HG02588 (cell line): Measurements from ENCODE around the gene MS4A14.
"Not testable (repeated sequence)": the region's sequence is repeated elsewhere in the genome, so short reads cannot be mapped to it uniquely, and the experiment has no call there.

Experiments
- ATAC-seq: cut with Tn5 transposase; IDR thresholded peaks from one replicate; pipeline ENCODE4 v1.9.1; 2021; ENCODE audit warnings: mild to moderate bottlenecking, moderate library complexity; ENCODE audit not compliant: unreplicated experiment

MS4A14 gene, protein sequence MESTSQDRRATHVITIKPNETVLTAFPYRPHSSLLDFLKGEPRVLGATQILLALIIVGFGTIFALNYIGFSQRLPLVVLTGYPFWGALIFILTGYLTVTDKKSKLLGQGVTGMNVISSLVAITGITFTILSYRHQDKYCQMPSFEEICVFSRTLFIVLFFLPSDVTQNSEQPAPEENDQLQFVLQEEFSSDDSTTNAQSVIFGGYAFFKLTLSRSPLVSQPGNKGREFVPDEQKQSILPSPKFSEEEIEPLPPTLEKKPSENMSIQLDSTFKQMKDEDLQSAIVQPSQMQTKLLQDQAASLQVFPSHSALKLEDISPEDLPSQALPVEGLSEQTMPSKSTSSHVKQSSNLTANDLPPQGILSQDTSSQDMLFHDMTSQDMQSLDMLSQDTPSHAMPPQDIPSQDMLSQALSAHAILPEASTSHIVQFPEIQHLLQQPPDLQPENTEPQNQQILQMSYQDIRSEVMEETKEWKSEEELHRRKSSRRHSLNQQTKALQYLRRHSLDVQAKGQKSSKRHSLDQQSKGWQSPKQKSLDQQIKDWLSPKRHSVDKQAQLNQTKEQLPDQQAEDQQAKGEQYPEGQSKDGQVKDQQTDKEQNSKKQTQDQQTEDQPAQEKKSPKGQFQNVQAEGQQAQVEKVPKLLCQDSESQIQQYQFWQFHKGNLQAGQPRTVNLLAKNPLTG

DNA sequence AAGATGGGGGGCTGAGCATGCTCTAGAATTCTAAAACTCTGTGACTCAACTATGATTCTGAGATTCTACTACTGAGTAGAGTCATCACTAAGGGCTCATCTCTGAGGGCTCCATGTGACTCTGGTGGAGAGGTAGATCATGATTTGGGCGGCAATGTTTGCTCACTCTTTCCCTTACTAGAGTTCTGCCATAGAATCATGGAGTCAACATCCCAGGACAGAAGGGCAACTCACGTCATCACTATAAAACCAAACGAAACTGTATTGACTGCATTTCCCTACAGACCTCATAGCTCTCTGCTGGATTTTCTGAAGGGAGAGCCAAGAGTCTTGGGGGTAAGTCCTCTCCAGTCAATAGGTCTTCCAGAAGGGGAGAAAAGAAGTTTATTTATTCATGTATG lies at the start of gene MS4A14:
Gene MS4A14 (plus strand): TSS at position 78 of the 400 bp plus-strand sequence. CDS start 120 bp downstream, at position 198.
- ATAC-seq = no peak

DNA sequence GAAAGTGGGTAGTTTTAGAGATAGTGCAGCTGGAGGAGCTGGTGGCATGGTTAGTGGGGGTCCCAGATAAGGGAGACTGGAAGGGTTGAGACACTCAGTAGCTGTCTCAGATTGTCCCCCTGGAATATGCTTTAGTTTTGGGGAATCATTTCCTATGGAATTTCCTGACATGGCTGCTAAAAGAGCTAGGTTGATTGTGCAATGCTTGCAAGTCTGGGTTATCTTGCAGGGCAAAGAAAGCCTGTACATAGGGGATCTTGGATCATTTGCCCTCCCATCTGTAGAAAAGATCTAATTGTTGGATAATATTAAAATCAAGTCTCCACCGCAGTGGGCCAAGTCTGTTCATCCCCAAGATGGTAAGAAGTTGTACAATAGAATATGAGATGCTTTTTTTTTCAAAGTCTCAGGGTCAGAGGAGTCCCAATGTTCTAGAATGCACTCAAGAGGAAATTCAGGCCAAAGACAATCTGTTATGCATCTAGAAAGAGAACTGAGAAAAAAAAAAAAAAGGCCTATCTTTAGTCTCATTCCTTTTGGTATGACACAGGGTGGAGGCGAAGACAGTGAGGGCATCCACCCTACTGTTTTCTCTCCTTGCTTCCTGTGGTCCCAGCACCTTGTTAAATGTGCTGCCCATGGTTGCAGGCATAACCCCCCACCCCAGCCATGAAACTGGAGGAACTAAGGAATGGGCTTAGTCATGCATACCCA lies 49.0 kb upstream of the MS4A14 start:
- no peak for ATAC-seq

DNA sequence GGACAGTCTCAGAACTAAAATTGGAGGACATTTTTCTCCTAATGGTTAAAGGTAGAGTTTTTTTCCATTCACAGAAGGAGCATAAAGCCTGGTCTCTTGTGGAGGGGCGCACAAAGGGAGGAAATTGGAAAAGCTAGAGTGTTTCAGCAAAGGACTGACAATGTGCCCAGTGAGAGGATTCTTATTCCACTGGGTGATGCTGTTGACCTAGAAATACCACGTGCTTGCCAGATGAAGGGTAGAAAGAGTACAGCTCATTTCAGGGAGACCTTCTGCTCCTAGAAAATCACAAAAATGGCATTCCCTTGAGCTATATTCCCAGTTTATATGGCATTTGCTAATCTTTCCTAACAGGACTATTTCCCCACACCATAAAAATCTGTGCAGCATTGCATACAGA lies 48.1 kb upstream of the MS4A14 start:
- ATAC-seq = no peak

DNA sequence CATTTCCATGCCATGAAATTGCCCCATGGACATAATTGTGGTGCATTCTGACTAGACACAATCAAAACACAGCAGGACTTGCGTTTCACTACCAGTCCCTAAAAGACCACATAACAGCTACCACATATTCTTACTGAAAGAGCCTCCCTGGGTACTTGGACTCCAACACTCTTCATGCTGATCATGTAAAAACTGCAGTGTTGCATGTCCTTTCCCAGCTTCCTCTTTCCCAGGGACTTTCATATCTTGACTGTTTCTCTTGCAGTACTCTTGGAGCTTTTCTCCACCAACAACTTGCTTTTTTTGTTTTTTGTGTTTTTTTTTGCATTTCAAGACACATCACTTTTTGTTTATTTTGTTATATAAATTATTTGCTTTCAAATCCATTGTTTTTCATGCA lies 46.3 kb upstream of the MS4A14 start:
- ATAC-seq = no peak

DNA sequence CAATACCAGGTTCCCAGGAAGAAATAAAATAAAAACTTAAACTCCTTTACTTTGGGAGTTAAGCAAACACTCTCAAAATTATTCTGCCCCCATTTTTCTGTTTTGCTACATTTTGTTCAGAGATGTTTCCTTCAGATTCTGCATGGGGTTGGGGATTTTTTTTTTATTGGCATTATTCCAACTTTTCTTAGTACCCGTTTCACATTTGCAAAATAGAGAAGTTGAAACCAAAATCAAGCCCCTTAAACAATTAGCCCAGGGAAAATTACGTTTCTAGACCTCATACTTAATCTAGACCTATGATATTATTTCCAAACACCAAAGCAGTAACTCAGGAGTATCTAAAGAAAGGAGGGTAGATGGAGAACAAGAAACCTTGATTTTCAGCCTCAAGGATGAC lies 38.5 kb upstream of the MS4A14 start:
- ATAC-seq = no peak

DNA sequence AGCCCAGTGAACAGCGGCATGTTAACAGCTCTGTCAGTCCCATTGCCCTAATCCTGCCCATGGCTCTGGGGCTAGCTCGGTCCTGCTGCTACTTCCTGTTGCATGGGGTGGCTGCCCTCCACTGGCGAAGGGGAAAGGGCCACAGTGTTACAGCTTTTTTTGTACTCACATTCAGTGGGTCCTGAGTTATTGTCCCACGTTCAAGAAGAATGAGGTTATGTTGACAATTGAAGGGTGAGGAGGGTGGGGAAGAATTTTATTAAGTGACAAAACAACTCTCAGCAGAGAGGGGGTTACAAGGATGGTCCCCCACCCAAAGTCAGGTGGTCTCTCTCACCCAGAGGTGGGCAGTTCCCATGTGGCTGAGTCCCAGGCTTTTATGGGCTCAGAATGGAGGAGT lies 35.6 kb upstream of the MS4A14 start:
- ATAC-seq = no peak

DNA sequence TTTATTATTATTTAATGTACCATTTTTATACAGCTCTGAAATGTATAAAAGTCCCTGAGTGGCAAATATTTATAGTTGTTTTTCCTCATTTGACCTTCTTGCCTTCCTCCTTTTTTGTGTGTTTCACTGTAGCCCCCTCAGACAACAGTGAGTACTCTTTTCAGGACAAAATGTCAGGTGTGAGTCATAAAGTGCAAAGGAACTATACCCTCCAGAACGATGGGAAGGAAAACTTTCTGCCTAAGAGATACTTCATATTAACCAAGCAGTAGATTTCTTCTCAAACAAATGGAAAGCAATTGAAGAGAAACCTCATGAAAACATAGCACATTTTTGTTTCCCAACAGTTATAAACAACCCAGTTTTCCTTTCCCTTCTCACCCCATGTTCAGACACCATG lies 34.0 kb upstream of the MS4A14 start:
- no peak for ATAC-seq

DNA sequence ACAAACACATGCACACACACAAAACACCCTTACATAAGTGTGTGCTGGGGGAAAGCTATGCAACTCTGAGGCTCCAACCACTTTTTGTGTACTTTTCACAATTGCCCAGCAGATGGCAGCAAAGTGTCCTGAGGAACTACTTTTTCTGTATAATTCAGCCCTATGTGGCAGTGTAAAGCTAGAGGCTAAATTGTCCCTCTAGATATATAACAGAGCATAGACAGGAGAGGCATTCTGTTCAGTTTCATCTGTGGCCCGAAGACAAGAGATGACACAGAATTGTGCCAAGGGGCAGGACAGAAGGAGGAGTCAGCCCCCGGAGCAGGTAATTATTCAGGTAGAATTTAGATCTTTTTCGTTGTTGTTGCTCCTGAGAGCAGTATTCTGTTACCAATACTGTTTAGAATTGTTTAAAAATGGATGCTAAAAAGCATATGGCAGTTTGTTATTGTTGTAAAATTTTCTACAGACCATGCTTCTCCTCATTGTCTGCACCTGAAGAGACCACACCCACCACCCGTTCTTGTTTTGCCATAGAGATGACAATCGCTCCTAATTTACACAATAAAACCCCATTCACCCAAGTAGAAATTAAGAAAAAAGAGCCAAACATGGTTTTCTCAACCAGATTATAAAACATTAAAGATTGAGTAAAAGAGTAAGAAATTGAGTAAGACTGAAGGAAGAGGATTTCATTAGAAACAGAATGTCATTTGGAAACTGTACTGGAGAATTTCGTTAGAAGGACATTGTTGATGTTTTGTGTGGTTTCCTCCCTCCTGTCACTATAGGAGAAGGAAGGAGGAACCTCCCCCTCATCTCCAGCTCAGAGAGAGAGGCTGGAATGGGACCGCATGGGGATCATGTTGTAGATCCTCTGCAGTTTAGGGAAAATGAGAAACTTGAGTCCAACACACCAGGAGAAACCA lies 32.5 kb upstream of the MS4A14 start:
- ATAC-seq = no peak

DNA sequence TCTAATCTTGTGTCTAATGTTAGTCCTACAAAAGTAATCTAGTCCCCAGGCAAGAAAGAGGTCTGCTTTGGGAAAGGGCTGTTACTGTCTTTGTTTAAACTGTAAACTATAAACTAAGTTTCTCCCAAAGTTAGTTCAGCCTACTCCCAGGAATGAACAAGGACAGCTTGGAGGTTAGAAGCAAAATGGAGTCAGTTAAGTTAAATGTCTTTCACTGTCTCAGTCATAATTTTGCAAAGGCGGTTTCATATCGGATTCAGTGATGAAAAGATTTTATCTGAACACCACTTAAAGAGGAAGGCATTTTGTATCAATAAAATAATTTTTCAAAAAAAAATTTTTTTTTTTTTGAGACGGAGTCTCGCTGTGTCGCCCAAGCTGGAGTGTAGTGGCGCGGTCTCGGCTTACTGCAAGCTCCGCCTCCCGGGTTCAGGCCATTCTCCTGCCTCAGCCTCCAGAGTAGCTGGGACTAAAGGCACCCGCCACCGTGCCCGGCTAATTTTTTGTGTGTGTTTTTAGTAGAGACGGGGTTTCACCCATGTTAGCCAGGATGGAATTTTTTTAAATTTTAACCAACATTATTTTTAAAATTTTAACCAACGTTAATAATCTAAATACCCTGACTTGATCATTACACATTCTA lies 29.9 kb upstream of the MS4A14 start:
- not testable (repeated sequence) for ATAC-seq

DNA sequence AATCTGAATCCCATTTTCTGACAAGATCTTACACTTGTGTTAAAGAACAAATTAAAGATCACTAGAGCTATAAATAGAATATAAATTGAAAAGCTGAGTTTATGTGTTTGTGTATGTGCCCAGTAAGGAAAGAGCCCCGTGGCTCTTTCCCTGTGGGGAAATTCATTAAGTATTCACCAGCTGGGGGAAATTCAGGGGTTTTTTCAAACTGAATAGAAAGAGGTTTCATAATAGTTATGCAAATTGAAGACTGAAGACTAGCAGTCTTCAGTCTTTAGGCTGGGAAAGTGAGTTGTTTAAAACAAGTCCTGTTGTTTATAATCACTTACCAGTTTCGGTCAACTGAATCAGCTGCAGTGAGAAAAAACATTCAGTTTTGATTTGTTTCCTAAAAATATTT lies 29.2 kb upstream of the MS4A14 start:
- peak; percentile 88 for ATAC-seq

DNA sequence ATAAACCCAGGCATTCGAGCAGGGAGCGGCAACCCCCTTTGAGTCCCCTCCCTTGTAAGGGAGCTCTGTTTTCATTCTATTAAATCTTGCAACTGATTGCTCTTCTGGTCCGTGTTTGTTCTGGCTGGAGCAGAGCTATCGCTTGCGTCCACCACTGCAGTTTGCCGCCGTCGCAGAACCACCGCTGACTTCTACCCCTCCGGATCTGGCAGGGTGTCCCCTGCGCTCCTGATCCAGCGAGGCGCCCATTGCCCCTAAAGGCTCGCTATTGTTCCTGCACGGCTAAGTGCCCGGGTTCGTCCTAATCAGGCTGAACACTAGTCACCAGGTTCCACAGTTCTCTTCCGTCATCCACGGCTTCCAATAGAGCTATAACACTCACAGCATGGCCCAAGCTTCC lies 28.4 kb upstream of the MS4A14 start:
- ATAC-seq = no peak

DNA sequence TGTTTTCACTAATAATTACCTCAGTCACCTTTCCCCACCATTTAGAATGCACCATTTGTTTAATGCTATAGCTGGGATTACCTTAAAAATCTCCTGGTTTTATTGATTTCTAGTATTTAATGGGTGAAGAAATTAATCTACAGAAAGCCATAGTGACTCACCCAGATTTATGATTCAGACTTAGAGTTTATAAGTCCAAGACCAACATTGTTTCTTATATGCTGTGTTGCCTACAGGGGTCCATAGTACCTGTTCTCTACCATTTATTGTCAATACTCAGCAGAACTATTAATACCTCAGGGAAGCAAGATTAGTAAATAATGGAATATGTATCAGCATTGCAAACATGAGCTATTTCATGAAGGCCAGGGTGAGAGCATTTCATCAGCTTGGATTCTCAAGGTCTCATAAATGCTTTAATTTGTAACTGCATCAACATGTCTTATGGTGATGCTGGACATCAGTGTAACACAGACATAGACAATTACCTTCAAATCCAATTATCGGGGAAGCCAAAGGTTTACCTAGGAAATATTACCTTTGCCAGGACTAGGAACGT lies 25.9 kb upstream of the MS4A14 start:
- ATAC-seq = no peak

DNA sequence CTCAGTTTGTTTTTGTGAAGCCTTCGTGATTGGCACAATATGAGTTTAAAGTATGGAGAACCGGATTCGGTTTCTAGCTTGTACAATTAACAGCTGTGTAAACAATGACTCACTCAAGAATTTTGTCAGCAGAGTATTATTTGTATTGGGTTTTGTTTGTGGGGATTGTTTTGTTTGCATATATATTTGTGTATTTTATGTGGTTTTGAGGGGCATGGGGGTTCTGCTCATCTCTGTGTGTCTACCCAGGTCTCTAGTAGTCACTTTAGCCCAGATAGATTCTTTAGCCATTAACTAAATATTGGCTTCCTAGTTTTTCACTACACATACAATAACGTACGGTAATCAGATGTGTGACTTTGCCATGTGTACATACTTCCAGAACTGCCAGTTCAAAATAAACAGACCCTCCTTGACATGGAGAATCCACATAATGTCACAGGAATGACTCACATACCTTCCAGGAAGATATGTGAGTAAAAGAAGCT lies 25.4 kb upstream of the MS4A14 start:
- ATAC-seq = no peak

DNA sequence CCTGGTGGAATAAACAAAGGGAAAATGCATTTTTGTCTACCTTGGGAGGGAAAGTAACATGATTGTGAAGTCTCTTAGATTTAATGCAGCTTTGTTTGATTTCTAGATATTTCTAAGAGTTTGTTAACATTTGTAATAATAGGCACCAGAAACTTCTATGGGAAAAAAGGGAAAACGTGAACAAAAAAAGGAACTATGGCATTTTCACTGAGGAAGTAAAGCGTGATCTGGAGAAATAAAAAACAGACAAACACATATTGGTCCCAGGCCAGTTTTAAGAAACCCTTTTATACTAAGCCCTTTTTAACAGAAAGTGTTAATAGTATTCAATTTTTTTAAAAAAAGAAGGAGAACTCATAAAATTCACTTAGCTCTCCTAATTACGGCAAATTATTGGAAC lies 24.9 kb upstream of the MS4A14 start:
- no peak for ATAC-seq

DNA sequence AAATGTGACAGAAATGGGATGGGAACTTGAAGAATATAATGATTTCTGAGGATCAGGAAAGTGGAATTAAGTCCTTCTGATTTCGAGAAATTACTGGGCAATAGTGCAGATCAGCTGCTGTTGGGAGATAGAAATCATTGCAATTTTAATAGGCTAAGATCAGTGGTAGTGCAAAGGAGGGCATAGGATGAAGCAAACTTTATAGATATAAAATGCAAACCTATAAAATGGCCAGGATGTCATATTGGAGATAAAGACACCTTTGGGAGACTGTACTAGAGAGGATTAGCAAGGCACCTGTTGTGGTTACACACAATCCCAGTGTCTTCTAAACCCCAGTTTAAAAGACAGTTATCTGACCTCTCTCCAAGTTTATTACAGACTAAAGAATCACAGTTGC lies 24.4 kb upstream of the MS4A14 start:
- no peak for ATAC-seq

DNA sequence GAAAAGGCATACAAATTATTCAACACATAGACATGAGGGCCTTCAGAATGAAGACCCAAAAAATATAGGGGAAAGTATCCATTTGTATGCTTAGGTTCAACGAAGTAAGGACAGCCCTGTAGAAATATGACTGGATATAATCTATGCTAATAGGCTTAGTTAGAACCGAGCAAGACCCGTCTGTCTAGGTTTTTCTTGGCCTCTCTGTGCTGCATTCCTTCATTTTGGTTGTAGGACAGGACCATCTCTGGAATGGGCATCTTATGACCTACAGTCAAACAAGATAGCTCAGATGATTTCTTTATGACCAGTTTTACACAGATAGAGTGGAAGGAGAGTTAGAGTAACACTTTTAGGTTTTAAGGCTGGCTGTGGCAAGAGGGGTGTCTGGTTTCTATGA lies 23.5 kb upstream of the MS4A14 start:
- no peak for ATAC-seq

DNA sequence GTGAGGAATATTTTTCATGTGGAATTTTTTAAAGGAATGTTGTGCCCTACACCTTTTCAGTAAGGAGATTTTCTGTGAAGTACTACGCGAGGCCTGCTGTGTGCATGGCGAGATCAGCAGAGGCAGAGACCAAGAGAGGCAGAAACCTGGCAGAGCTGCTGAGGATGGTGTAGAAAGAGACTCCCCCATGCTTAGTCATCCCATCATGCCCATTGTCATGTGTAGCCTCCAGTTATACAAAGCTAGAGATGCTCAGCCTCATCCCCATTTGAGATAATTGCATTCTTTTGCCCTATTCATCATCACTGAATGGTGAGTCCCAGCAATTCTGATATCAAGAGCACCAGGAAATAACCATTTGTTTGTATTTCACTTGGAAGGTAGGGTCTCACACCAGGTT lies 20.9 kb upstream of the MS4A14 start:
- ATAC-seq = no peak

DNA sequence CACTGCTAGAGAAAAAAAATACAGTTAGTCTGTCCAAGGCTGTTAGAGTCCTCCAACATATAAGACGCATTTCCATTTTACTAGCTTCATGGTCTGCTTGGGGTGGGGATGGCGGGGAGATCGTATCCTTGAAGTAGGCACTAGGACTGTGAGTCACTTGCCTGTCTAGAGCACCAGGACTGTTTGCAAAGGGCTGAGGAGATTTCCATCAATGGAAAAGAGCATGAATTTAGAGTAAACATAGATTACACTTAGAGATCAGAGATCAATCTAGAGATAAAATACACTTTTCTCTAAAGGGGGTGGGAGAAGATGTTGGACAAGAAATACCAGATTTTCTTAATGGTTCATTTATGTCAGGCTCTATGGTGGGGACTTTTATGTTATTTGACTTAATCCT lies 19.7 kb upstream of the MS4A14 start:
- ATAC-seq = no peak

DNA sequence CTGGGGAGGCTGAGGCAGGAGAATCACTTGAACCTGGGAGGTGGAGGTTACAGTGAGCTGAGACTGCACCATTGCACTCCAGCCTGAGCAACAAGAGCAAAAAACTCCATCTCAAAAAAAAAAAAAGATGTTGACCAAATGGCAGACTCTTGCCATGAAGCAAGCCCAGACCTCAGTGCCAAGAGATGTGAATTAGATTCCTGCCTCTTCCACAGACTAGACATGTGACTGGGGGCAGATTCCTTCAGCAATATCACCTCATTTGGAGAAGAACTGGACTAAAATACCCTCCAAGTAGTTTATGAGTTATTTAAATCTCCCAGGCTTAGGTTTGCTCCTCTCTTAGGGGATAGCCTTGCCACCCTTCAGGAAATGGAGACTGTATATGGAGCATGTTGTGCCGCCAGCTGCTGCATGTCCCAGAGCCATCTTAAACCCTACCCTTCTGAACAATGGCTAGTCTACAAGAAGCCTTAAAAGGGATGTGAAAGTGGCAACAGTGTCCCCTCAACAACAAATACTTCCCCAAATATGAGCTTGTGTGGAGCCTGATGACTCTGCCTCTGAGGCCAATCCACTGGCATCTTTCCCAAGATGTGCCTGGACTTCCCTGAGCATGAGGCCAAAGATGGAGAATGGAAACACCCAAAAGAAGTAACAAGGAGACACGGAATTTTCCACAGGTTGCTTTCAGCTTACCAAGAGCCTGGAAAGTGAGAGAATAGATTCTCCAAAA lies 18.7 kb upstream of the MS4A14 start:
- ATAC-seq = no peak
